SK-N-SH (cell line): ENCODE measurements around the gene HOXC13. TPM values are rescaled to one million over a fixed set of nuclear protein-coding genes. Genes with fewer than 3 reads are reported as not detected.

Source experiments
- CTCF ChIA-PET: fragments of 300-600, 350-600 bp; formaldehyde crosslinking; extraction: SDS; loops from one replicate; lab custom pipeline; 2021; lab: Yijun Ruan, JAX
- POLR2A ChIA-PET: fragments of 350-600 bp; sonication (Branson Sonifier 250); formaldehyde crosslinking; extraction: SDS; loops from one replicate; lab custom pipeline; 2020; ENCODE audit warnings: antibody characterized with exemption, inconsistent platforms; lab: Yijun Ruan, JAX
- DNase-seq: peaks from one replicate; pipeline ENCODE4 v3.0.0; 2012
- H2AFZ ChIP-seq: fragments of 200-600 bp; sonication (generic); 2 replicates; pipeline ENCODE4 v1.8.1; 2016; ENCODE audit warnings: antibody characterized with exemption, mild to moderate bottlenecking, low read depth
- H3F3A ChIP-seq: fragments of 200-600 bp; sonication (generic); replicated peaks from 2 replicates; pipeline ENCODE3; 2016; ENCODE audit warnings: antibody characterized with exemption, mild to moderate bottlenecking; ENCODE audit not compliant: insufficient read depth
- H3K27ac ChIP-seq, 2 experiments: fragments of 200-500 bp in 1 of 2; fragments of 200-600 bp in 1 of 2; sonication (Bioruptor generic) in 1 of 2; sonication (generic), shearing (Covaris generic) in 1 of 2; 2 replicates each; pipeline versions ENCODE4 v1.5.1 to v1.6.1; 2014 to 2016; ENCODE audit warnings: low read depth in 2 of 2, inconsistent platforms in 1 of 2, low read length in 1 of 2, mild to moderate bottlenecking in 1 of 2, mixed read lengths in 1 of 2
- H3K27me3 ChIP-seq: fragments of 200-600 bp; sonication (generic), shearing (Covaris generic); 2 replicates; pipeline ENCODE4 v1.6.1; 2016; ENCODE audit warnings: mixed run types; ENCODE audit not compliant: insufficient read depth
- H3K36me3 ChIP-seq, 2 experiments: fragments of 200-500 bp in 1 of 2; fragments of 200-600 bp in 1 of 2; sonication (Bioruptor generic) in 1 of 2; sonication (generic) in 1 of 2; replicated peaks in 1 of 2; 2 replicates each; pipeline versions ENCODE3 to v1.5.1; 2014 to 2016; ENCODE audit warnings: low read length in 1 of 2, mild to moderate bottlenecking in 1 of 2; ENCODE audit not compliant: insufficient read depth in 2 of 2, control insufficient read depth in 1 of 2
- H3K4me1 ChIP-seq, 2 experiments: fragments of 200-500 bp in 1 of 2; fragments of 200-600 bp in 1 of 2; sonication (Bioruptor generic) in 1 of 2; sonication (generic), shearing (Covaris generic) in 1 of 2; 2 replicates each; pipeline versions ENCODE4 v1.5.1 to v1.6.1; 2014 to 2016; ENCODE audit warnings: low read depth in 1 of 2, low read length in 1 of 2, mixed run types in 1 of 2; ENCODE audit not compliant: insufficient read depth in 2 of 2, control insufficient read depth in 1 of 2
- H3K4me2 ChIP-seq: fragments of 200-600 bp; sonication (generic), shearing (Covaris generic); 2 replicates; pipeline ENCODE4 v1.6.1; 2017; ENCODE audit warnings: mixed run types
- H3K4me3 ChIP-seq, 2 experiments: fragments of 200-500 bp in 1 of 2; fragments of 200-600 bp in 1 of 2; sonication (Bioruptor generic) in 1 of 2; sonication (generic), shearing (Covaris generic) in 1 of 2; 2 replicates each; pipeline versions ENCODE4 v1.5.1 to v1.8.1; 2014 to 2016; ENCODE audit warnings: low read depth in 2 of 2, inconsistent platforms in 1 of 2, low read length in 1 of 2, mild to moderate bottlenecking in 1 of 2, mixed read lengths in 1 of 2, moderate library complexity in 1 of 2
- H3K79me2 ChIP-seq: fragments of 200-600 bp; sonication (generic); 2 replicates; pipeline ENCODE4 v1.8.1; 2017; ENCODE audit warnings: mild to moderate bottlenecking; ENCODE audit not compliant: insufficient read depth
- H3K9ac ChIP-seq: fragments of 200-600 bp; sonication (generic); 2 replicates; pipeline ENCODE4 v1.6.1; 2017; ENCODE audit warnings: mixed run types
- H3K9me2 ChIP-seq: fragments of 200-600 bp; sonication (generic); 2 replicates; pipeline ENCODE4 v1.6.1; 2017; ENCODE audit warnings: mixed run types
- H3K9me3 ChIP-seq: fragments of 200-600 bp; sonication (generic); 2 replicates; pipeline ENCODE4 v1.6.1; 2017; ENCODE audit warnings: mixed run types, mild to moderate bottlenecking, moderate library complexity
- H4K20me1 ChIP-seq: fragments of 200-600 bp; sonication (generic); 2 replicates; pipeline ENCODE4 v1.6.1; 2017; ENCODE audit warnings: mild to moderate bottlenecking, mixed run types; ENCODE audit not compliant: insufficient read depth
- CHD2 ChIP-seq: fragments of 150-350 bp; IDR thresholded peaks from 2 replicates; pipeline ENCODE4 v1.6.1; 2018; ENCODE audit warnings: low read length; ENCODE audit not compliant: partially characterized antibody
- EP300 ChIP-seq, 2 experiments: IDR thresholded peaks; 2 replicates each; pipeline versions ENCODE4 v1.4.0 to v1.6.1; 2012; ENCODE audit warnings: borderline replicate concordance in 1 of 2, low read depth in 1 of 2, low read length in 1 of 2
- FOXJ3 ChIP-seq: sonication (generic); formaldehyde crosslinking; IDR thresholded peaks from 2 replicates; pipeline ENCODE4 v1.5.1; 2020; ENCODE audit warnings: mild to moderate bottlenecking, missing genetic modification reagents
- GABPA ChIP-seq: IDR thresholded peaks from 2 replicates; pipeline ENCODE4 v1.4.0; 2012; ENCODE audit warnings: low read depth, mild to moderate bottlenecking
- GATA2 ChIP-seq: sonication (generic); formaldehyde crosslinking; IDR thresholded peaks from 2 replicates; pipeline ENCODE4 v1.5.0; 2020; ENCODE audit warnings: mild to moderate bottlenecking, missing genetic modification reagents
- MAX ChIP-seq: IDR thresholded peaks from 2 replicates; pipeline ENCODE4 v1.4.0; 2012; ENCODE audit warnings: low read depth
- MEF2A ChIP-seq: IDR thresholded peaks from 2 replicates; pipeline ENCODE4 v1.4.0; 2012; ENCODE audit warnings: low read depth, borderline replicate concordance
- MXI1 ChIP-seq: IDR thresholded peaks from 2 replicates; pipeline ENCODE4 v1.6.1; 2012; ENCODE audit warnings: mild to moderate bottlenecking, low read depth, low read length, improper control_type of control experiment
- PBX3 ChIP-seq: IDR thresholded peaks from 2 replicates; pipeline ENCODE4; 2012
- POLR2AphosphoS5 ChIP-seq: IDR thresholded peaks from 2 replicates; pipeline ENCODE4 v1.6.1; 2012; ENCODE audit warnings: low read depth, low read length
- RAD21 ChIP-seq: IDR thresholded peaks from 2 replicates; pipeline ENCODE4 v1.6.1; 2012; ENCODE audit warnings: mild to moderate bottlenecking, low read length
- RCOR1 ChIP-seq: fragments of 150-350 bp; IDR thresholded peaks from 2 replicates; pipeline ENCODE4 v1.6.1; 2017; ENCODE audit warnings: antibody characterized with exemption, low read length
- RXRA ChIP-seq: IDR thresholded peaks from 2 replicates; pipeline ENCODE4 v1.4.0; 2012; ENCODE audit warnings: low read depth, mild to moderate bottlenecking, borderline replicate concordance
- SIN3A ChIP-seq: IDR thresholded peaks from 2 replicates; pipeline ENCODE4 v1.6.1; 2012; ENCODE audit warnings: low read depth, mild to moderate bottlenecking, low read length, moderate library complexity, borderline replicate concordance
- SMC3 ChIP-seq: IDR thresholded peaks from 2 replicates; pipeline ENCODE4 v1.6.1; 2012; ENCODE audit warnings: low read depth, low read length, improper control_type of control experiment
- TCF12 ChIP-seq: IDR thresholded peaks from 2 replicates; pipeline ENCODE4 v1.4.0; 2012
- YY1 ChIP-seq: IDR thresholded peaks from 2 replicates; pipeline ENCODE4 v1.4.0; 2012; ENCODE audit warnings: low read depth, mild to moderate bottlenecking
- WGBS: methylation state at CpG from one replicate; pipeline ENCODE4 v1.1.6; 2017; ENCODE audit warnings: low lambda C conversion rate; 5-methylcytosine and 5-hydroxymethylcytosine counted together
- polyA plus RNA-seq, 3 experiments: library from polyadenylated mRNA; depleted of rRNA; stranded (reverse); fragments of >200 nt; gene quantifications; 2 replicates each; pipeline ENCODE4 v1.2.3, GENCODE V29; 2012
- TF ChIP-seq, protein P1 (sequence below): IDR thresholded peaks from 2 replicates; pipeline ENCODE4 v1.4.0; 2012; ENCODE audit warnings: low read depth, borderline replicate concordance
- TF ChIP-seq, protein P2 (sequence below): IDR thresholded peaks from 2 replicates; pipeline ENCODE4 v1.6.1; 2012; ENCODE audit warnings: mild to moderate bottlenecking, low read depth, low read length, moderate library complexity

HOXC13 gene
- polyA plus RNA-seq, 1 of the 3 experiments (the other 2 are of a cell fraction), result not detected

GRCh38 chr12:53949631-53950436 lies 11.2 kb downstream of the HOXC13 start:
- H3K27ac ChIP-seq, result no peak overlapping the region
- H3K27me3 ChIP-seq, result peaks cover 99% of the 10 kb centered on the region
- no peaks in the 10 kb centered on the region for H3F3A ChIP-seq
- WGBS, result 19% methylated on average over 31 of the region's 34 CpGs
- H3K4me2 ChIP-seq, result no peak overlapping the region
- no peaks in the 10 kb centered on the region for H3K9me2 ChIP-seq
- DNase-seq, result no peak
- H3K36me3 ChIP-seq, result no peaks in the 10 kb centered on the region
- H3K9me3 ChIP-seq, result no peaks in the 10 kb centered on the region
- no peak overlapping the region for H3K9ac ChIP-seq
- H3K4me3 ChIP-seq, result no peak overlapping the region
- ChIA-PET POLR2A (no interaction called here), CTCF (interaction anchor here (0.6 to 1.4 kb wide), 6 partner anchors 9 to 1827 kb away, joined by 3 read pairs; partner anchors contain the start of gene HOXC10)
- H2AFZ ChIP-seq, result no peak overlapping the region
- no peaks in the 10 kb centered on the region for H3K79me2 ChIP-seq
- TF ChIP-seq MEF2A (no peak), EP300 (IDR thresholded peaks at IDR 0.05; ENCODE audit: borderline replicate concordance in 1 of 2, low read depth in 1 of 2, low read length in 1 of 2) (no peak), RCOR1 (no peak), MXI1 (no peak), RAD21 (no peak), SIN3A (no peak), FOXJ3 (CRISPR knock-in tag) (no peak), PBX3 (no peak)
- TF ChIP-seq, protein P1, sequence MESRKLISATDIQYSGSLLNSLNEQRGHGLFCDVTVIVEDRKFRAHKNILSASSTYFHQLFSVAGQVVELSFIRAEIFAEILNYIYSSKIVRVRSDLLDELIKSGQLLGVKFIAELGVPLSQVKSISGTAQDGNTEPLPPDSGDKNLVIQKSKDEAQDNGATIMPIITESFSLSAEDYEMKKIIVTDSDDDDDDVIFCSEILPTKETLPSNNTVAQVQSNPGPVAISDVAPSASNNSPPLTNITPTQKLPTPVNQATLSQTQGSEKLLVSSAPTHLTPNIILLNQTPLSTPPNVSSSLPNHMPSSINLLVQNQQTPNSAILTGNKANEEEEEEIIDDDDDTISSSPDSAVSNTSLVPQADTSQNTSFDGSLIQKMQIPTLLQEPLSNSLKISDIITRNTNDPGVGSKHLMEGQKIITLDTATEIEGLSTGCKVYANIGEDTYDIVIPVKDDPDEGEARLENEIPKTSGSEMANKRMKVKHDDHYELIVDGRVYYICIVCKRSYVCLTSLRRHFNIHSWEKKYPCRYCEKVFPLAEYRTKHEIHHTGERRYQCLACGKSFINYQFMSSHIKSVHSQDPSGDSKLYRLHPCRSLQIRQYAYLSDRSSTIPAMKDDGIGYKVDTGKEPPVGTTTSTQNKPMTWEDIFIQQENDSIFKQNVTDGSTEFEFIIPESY, result no peak
- H4K20me1 ChIP-seq, result peaks cover 13% of the 10 kb centered on the region; the same call in 1 of the 2 replicates
- no peaks in the 10 kb centered on the region; a peak in 1 of 4 replicates for H3K4me1 ChIP-seq

GRCh38 chr12:53950437-53950773 lies 11.8 kb downstream of the HOXC13 start:
- Histone ChIP-seq H3K9me3 (no peaks in the 10 kb centered on the region), H3K27ac (no peak overlapping the region), H3K27me3 (peaks cover 99% of the 10 kb centered on the region), H3K4me1 (no peaks in the 10 kb centered on the region; a peak in 1 of 4 replicates), H3K4me2 (no peak overlapping the region), H3K9me2 (no peaks in the 10 kb centered on the region), H3K79me2 (no peaks in the 10 kb centered on the region), H3K36me3 (no peaks in the 10 kb centered on the region), H2AFZ (no peak overlapping the region), H3K9ac (no peak overlapping the region), H3K4me3 (no peak overlapping the region), H4K20me1 (peaks cover 13% of the 10 kb centered on the region; the same call in 1 of the 2 replicates), H3F3A (no peaks in the 10 kb centered on the region)
- DNase-seq, result no peak
- POLR2A ChIA-PET, result no interaction called here
- CTCF ChIA-PET, result interaction anchor here (0.7 to 1.4 kb wide), 4 partner anchors 11 to 1828 kb away, joined by 3 to 4 read pairs (median 3); no protein-coding TSS in a partner anchor
- 24% methylated on average over 9 of the region's 10 CpGs for WGBS
- TF ChIP-seq, protein P2, sequence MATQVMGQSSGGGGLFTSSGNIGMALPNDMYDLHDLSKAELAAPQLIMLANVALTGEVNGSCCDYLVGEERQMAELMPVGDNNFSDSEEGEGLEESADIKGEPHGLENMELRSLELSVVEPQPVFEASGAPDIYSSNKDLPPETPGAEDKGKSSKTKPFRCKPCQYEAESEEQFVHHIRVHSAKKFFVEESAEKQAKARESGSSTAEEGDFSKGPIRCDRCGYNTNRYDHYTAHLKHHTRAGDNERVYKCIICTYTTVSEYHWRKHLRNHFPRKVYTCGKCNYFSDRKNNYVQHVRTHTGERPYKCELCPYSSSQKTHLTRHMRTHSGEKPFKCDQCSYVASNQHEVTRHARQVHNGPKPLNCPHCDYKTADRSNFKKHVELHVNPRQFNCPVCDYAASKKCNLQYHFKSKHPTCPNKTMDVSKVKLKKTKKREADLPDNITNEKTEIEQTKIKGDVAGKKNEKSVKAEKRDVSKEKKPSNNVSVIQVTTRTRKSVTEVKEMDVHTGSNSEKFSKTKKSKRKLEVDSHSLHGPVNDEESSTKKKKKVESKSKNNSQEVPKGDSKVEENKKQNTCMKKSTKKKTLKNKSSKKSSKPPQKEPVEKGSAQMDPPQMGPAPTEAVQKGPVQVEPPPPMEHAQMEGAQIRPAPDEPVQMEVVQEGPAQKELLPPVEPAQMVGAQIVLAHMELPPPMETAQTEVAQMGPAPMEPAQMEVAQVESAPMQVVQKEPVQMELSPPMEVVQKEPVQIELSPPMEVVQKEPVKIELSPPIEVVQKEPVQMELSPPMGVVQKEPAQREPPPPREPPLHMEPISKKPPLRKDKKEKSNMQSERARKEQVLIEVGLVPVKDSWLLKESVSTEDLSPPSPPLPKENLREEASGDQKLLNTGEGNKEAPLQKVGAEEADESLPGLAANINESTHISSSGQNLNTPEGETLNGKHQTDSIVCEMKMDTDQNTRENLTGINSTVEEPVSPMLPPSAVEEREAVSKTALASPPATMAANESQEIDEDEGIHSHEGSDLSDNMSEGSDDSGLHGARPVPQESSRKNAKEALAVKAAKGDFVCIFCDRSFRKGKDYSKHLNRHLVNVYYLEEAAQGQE, result no peak
- no peak for TF ChIP-seq GABPA
- TF ChIP-seq RXRA, result no peak
- no peak for TF ChIP-seq MEF2A
- no peak for TF ChIP-seq MAX
- TF ChIP-seq YY1, result no peak
- no peak for TF ChIP-seq CHD2
- TF ChIP-seq POLR2AphosphoS5, result no peak
- TF ChIP-seq TCF12, result no peak
- TF ChIP-seq PBX3, result no peak
- TF ChIP-seq SMC3, result no peak
- TF ChIP-seq GATA2 (CRISPR knock-in tag), result no peak
- TF ChIP-seq RAD21, result no peak
- TF ChIP-seq SIN3A, result no peak
